Ectodermal cell (in vitro differentiated cells): Measurements from ENCODE around the gene CD160.

ENCODE experiments used
- H3K27ac ChIP-seq: 2 replicates; pipeline ENCODE4 v1.7.0; 2013; ENCODE audit warnings: mild to moderate bottlenecking, low read depth, low read length; ENCODE audit not compliant: insufficient read depth, poor library complexity, severe bottlenecking
- H3K27me3 ChIP-seq: 2 replicates; pipeline ENCODE4 v1.7.0; 2013; ENCODE audit warnings: mild to moderate bottlenecking, low read length; ENCODE audit not compliant: insufficient read depth, control insufficient read depth, poor library complexity, severe bottlenecking
- H3K36me3 ChIP-seq: one replicate; pipeline ENCODE4 v1.7.0; 2013; ENCODE audit warnings: low read length; ENCODE audit not compliant: control insufficient read depth, insufficient read depth
- H3K4me1 ChIP-seq: one replicate; pipeline ENCODE4 v1.7.0; 2013; ENCODE audit warnings: low read length; ENCODE audit not compliant: control insufficient read depth, insufficient read depth
- H3K4me3 ChIP-seq: 2 replicates; pipeline ENCODE4 v1.7.0; 2013; ENCODE audit warnings: low read depth, low read length, control low read depth; ENCODE audit not compliant: insufficient read depth
- H3K9me3 ChIP-seq: 2 replicates; pipeline ENCODE4 v1.7.0; 2013; ENCODE audit warnings: mild to moderate bottlenecking, low read length, moderate library complexity; ENCODE audit not compliant: control insufficient read depth
- WGBS, 2 experiments: methylation state at CpG; one replicate each; pipeline ENCODE4 v1.1.7; 2013; ENCODE audit warnings: missing lambda C conversion rate in 2 of 2; 5-methylcytosine and 5-hydroxymethylcytosine counted together

Gene CD160

GRCh38 chr1:145771056-145771455 is 51.8 kb downstream of the CD160 start:
- Histone ChIP-seq H3K9me3 (no peaks in the 10 kb centered on the region), H3K27ac (no peak overlapping the region), H3K4me1 (no peaks in the 10 kb centered on the region), H3K36me3 (peaks cover 6% of the 10 kb centered on the region), H3K27me3 (no peaks in the 10 kb centered on the region), H3K4me3 (no peak overlapping the region)
- 86 to 95% methylated on average over 1 of the region's 1 CpG for WGBS, 2 experiments

GRCh38 chr1:145773423-145773822 is 54.1 kb downstream of the CD160 start:
- no peaks in the 10 kb centered on the region for H3K27me3 ChIP-seq
- no peaks in the 10 kb centered on the region for H3K9me3 ChIP-seq
- no peaks in the 10 kb centered on the region for H3K4me1 ChIP-seq
- WGBS, 2 experiments: 91 to 100% methylated on average over 1 of the region's 1 CpG
- peaks cover 6% of the 10 kb centered on the region for H3K36me3 ChIP-seq
- H3K27ac ChIP-seq: no peak overlapping the region
- H3K4me3 ChIP-seq: no peak overlapping the region

DNA sequence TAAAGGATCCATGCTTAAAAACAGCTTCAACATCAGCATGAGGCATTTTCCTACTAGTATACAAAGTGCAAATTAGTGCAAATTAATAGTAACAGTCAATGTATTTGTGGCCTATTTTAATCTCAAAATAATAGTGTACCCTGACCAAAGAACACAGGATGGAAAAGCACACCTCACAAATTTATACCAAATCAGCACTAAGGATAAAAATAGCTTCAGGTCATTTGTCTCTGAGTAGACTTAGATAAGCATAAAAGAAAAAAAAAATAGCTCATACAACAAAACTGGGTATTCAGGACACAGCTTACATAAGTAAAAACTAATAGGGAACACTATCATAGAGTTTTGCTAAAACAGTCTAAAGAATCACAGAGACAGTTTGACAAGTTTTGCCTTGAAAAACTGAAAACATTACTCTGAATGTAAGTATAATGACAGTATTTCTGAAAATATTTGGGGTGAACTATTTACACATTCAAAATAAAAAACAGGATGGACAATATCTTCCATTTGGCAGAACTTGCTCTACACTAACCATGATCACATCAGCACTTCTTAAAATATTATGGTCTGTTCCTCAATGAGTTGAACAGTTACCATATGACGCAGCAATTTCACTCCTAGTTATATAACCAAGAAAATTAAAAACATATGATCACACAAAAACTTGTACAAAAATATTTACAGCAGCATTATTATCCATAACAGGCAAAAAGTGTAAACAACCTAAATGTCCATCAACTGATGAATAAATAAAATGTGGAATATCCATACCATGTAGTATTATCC is 58.3 kb downstream of the CD160 start:
- Histone ChIP-seq H3K36me3 (no peaks in the 10 kb centered on the region), H3K27me3 (no peaks in the 10 kb centered on the region), H3K4me3 (no peak overlapping the region), H3K9me3 (no peaks in the 10 kb centered on the region), H3K4me1 (no peaks in the 10 kb centered on the region), H3K27ac (no peak overlapping the region)
- 90 to 93% methylated on average over 1 of the region's 1 CpG for WGBS, 2 experiments

- Histone ChIP-seq H3K9me3 (no peaks in the 10 kb centered on the region), H3K27ac (no peak overlapping the region), H3K4me3 (no peak overlapping the region), H3K4me1 (no peaks in the 10 kb centered on the region), H3K27me3 (no peaks in the 10 kb centered on the region), H3K36me3 (no peaks in the 10 kb centered on the region)
- WGBS, 2 experiments: no CpG with 5 or more reads among the region's 1 CpG
Observed at GRCh38 chr1:145778146-145778540, 58.8 kb downstream of the CD160 start.

DNA sequence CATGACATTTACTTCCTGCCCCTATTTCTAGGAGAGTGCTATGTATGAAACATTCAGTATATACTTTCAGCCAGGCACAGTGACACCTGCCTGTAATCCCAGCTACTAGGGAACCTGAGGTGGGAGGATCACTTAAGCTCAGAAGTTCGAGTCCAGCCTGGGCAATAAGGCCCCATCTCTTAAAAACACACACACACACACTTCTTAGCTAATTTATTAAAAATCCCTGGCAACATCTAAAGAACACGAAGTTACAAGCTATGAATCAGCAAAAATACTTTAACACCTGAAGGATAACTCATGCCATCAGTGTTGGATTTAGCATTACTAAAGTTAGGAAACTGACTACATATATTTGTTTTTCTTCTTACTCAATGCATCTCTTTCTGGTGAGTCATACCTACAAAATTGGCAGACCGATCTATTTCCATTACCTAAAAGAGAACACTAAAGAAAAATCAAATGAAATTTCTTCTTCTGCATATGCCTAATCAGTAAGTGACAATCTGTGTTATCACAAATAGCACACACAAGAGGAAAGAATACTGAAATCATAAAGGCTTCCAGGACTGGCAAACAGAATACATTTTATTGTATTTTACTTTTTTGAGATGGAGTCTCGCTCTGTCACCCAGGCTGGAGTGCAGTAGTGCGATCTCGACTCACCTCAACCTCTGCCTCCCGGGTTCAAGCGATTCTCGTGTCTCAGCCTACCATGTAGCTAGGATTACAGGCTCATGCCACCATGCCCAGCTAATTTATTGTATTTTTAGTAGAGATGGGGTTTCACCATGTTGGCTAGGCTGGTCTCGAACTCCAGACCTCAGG is 63.2 kb downstream of the CD160 start:
- H3K4me1 ChIP-seq: peaks cover 5% of the 10 kb centered on the region
- WGBS, 2 experiments: 90 to 95% methylated on average over 10 of the region's 10 CpGs
- no peaks in the 10 kb centered on the region for H3K36me3 ChIP-seq
- H3K4me3 ChIP-seq: no peak overlapping the region
- H3K27ac ChIP-seq: no peak overlapping the region
- H3K9me3 ChIP-seq: no peaks in the 10 kb centered on the region
- no peaks in the 10 kb centered on the region for H3K27me3 ChIP-seq

- H3K4me3 ChIP-seq: no peak overlapping the region
- no peaks in the 10 kb centered on the region for H3K27me3 ChIP-seq
- H3K4me1 ChIP-seq: peaks cover 5% of the 10 kb centered on the region
- no peaks in the 10 kb centered on the region for H3K9me3 ChIP-seq
- no peaks in the 10 kb centered on the region for H3K36me3 ChIP-seq
- WGBS, 2 experiments: 88 to 91% methylated on average over 1 to 3 of the region's 3 CpGs
- no peak overlapping the region for H3K27ac ChIP-seq
Observed at GRCh38 chr1:145784409-145784808, 65.1 kb downstream of the CD160 start.

GRCh38 chr1:145785547-145785946 is 66.2 kb downstream of the CD160 start:
- Histone ChIP-seq H3K4me3 (no peak overlapping the region), H3K4me1 (peaks cover 5% of the 10 kb centered on the region), H3K36me3 (no peaks in the 10 kb centered on the region), H3K27ac (no peak overlapping the region), H3K27me3 (no peaks in the 10 kb centered on the region), H3K9me3 (no peaks in the 10 kb centered on the region)
- 74 to 80% methylated on average over 1 of the region's 1 CpG for WGBS, 2 experiments

DNA sequence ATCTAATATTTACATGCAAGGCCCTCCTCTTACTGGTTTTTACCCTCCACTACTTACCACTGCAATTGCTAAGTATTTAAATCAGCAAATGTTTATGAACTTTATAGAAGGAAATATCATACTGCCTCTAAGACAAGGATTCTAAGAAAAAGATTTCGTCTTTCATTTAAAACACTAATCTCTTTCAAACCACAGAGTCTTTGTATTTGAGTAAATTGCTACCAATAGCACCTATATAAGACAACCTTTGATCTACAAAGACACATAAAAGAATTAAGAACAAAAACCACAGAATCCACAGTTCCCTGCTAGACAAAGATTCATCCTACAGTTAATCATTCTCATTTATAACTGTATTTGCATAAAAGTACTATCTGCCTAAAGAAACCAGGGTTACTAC is 67.0 kb downstream of the CD160 start:
- no CpG with 5 or more reads among the region's 1 CpG for WGBS, 2 experiments
- no peak overlapping the region for H3K27ac ChIP-seq
- H3K9me3 ChIP-seq: no peaks in the 10 kb centered on the region
- H3K27me3 ChIP-seq: no peaks in the 10 kb centered on the region
- no peak overlapping the region for H3K4me3 ChIP-seq
- H3K36me3 ChIP-seq: no peaks in the 10 kb centered on the region
- H3K4me1 ChIP-seq: peaks cover 5% of the 10 kb centered on the region

- Histone ChIP-seq H3K4me3 (no peak overlapping the region), H3K27me3 (no peaks in the 10 kb centered on the region), H3K27ac (no peak overlapping the region), H3K4me1 (peaks cover 5% of the 10 kb centered on the region), H3K9me3 (no peaks in the 10 kb centered on the region), H3K36me3 (no peaks in the 10 kb centered on the region)
- 95 to 96% methylated on average over 2 of the region's 3 CpGs for WGBS, 2 experiments
Observed at GRCh38 chr1:145788580-145788979, 69.3 kb downstream of the CD160 start.
